Neural cell (in vitro differentiated cells): ENCODE data around the gene ZNF157.

ENCODE experiments used
- EP300 ChIP-seq: fragments of 450-650 bp; conservative IDR thresholded peaks from 2 replicates; pipeline ENCODE4 v1.6.1; 2014; ENCODE audit warnings: antibody characterized with exemption, mild to moderate bottlenecking, moderate library complexity; ENCODE audit not compliant: poor library complexity, severe bottlenecking
- EZH2 ChIP-seq: fragments of 200-600, 300-800 bp; shearing (Covaris generic), sonication (generic); IDR thresholded peaks from 2 replicates; pipeline ENCODE4 v1.6.1; 2014; ENCODE audit warnings: antibody characterized with exemption, low read length, borderline replicate concordance, mild to moderate bottlenecking; ENCODE audit not compliant: insufficient read depth, poor library complexity, severe bottlenecking
- TF ChIP-seq, protein P1 (sequence below): fragments of 450-650 bp; IDR thresholded peaks from 2 replicates; pipeline ENCODE4 v1.5.1; 2014; ENCODE audit warnings: antibody characterized with exemption, mild to moderate bottlenecking, moderate library complexity; ENCODE audit not compliant: poor library complexity, severe bottlenecking
- TF ChIP-seq, protein P2 (sequence below): IDR thresholded peaks from 2 replicates; pipeline ENCODE4 v1.6.1; 2012; ENCODE audit warnings: borderline replicate concordance

- TF ChIP-seq, protein P1, sequence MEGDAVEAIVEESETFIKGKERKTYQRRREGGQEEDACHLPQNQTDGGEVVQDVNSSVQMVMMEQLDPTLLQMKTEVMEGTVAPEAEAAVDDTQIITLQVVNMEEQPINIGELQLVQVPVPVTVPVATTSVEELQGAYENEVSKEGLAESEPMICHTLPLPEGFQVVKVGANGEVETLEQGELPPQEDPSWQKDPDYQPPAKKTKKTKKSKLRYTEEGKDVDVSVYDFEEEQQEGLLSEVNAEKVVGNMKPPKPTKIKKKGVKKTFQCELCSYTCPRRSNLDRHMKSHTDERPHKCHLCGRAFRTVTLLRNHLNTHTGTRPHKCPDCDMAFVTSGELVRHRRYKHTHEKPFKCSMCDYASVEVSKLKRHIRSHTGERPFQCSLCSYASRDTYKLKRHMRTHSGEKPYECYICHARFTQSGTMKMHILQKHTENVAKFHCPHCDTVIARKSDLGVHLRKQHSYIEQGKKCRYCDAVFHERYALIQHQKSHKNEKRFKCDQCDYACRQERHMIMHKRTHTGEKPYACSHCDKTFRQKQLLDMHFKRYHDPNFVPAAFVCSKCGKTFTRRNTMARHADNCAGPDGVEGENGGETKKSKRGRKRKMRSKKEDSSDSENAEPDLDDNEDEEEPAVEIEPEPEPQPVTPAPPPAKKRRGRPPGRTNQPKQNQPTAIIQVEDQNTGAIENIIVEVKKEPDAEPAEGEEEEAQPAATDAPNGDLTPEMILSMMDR, result no peak
- TF ChIP-seq, protein P2, sequence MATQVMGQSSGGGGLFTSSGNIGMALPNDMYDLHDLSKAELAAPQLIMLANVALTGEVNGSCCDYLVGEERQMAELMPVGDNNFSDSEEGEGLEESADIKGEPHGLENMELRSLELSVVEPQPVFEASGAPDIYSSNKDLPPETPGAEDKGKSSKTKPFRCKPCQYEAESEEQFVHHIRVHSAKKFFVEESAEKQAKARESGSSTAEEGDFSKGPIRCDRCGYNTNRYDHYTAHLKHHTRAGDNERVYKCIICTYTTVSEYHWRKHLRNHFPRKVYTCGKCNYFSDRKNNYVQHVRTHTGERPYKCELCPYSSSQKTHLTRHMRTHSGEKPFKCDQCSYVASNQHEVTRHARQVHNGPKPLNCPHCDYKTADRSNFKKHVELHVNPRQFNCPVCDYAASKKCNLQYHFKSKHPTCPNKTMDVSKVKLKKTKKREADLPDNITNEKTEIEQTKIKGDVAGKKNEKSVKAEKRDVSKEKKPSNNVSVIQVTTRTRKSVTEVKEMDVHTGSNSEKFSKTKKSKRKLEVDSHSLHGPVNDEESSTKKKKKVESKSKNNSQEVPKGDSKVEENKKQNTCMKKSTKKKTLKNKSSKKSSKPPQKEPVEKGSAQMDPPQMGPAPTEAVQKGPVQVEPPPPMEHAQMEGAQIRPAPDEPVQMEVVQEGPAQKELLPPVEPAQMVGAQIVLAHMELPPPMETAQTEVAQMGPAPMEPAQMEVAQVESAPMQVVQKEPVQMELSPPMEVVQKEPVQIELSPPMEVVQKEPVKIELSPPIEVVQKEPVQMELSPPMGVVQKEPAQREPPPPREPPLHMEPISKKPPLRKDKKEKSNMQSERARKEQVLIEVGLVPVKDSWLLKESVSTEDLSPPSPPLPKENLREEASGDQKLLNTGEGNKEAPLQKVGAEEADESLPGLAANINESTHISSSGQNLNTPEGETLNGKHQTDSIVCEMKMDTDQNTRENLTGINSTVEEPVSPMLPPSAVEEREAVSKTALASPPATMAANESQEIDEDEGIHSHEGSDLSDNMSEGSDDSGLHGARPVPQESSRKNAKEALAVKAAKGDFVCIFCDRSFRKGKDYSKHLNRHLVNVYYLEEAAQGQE, result no peak
- TF ChIP-seq EZH2 (no peak), EP300 (no peak)
Observed at GRCh38 chrX:47430925-47431324, 60.5 kb downstream of the ZNF157 start.
